ENCODE measurements around the gene ZNF628.

DNA sequence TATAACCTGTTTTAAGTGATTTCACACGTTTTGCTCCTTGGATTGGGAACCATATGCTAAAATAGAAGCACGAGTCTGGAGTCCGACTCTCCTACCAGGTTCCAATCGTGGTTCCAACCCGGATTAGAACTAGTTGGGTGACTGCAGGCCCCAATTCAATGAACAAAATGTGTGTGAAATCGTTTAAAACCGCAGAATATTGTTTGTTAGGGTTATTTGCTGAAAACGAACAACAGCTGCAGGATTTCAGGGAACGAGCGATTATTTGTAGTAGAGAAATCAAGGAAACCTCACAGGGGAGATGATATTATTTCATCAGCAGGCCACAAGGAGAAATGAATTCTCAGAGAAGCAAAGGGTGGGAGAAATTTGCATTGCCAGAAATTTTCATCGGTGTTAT, 28.6 kb downstream of the ZNF628 start:
- TF ChIP-seq, protein P1, sequence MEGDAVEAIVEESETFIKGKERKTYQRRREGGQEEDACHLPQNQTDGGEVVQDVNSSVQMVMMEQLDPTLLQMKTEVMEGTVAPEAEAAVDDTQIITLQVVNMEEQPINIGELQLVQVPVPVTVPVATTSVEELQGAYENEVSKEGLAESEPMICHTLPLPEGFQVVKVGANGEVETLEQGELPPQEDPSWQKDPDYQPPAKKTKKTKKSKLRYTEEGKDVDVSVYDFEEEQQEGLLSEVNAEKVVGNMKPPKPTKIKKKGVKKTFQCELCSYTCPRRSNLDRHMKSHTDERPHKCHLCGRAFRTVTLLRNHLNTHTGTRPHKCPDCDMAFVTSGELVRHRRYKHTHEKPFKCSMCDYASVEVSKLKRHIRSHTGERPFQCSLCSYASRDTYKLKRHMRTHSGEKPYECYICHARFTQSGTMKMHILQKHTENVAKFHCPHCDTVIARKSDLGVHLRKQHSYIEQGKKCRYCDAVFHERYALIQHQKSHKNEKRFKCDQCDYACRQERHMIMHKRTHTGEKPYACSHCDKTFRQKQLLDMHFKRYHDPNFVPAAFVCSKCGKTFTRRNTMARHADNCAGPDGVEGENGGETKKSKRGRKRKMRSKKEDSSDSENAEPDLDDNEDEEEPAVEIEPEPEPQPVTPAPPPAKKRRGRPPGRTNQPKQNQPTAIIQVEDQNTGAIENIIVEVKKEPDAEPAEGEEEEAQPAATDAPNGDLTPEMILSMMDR (IDR thresholded peaks at IDR 0.05 in 4 of 5, conservative IDR thresholded peaks at IDR 0.05 in 1 of 5) = no peak
- no peak for TF ChIP-seq POLR2A (IDR thresholded peaks at IDR 0.05)

Data from gastrocnemius medialis (tissue), 4 donors.